ENCODE results near the gene TKTL1.

GRCh38 chrX:154373340-154374306 lies 78.0 kb downstream of the TKTL1 start:
- no peak for TF ChIP-seq POLR2AphosphoS5 (IDR thresholded peaks at IDR 0.05; ENCODE audit: low read depth, low read length)
- TF ChIP-seq CTCF (IDR thresholded peaks at IDR 0.05): no peak
- TF ChIP-seq TCF7L2 (IDR thresholded peaks at IDR 0.05; ENCODE audit: low read depth, low read length): no peak

Data from Panc1 (cell line).